ENCODE results near the gene SPN. TPM values are rescaled to one million over a fixed set of nuclear protein-coding genes. Genes with fewer than 3 reads are reported as not detected.

SPN gene
- total and polyA plus RNA-seq, 2 of the 4 experiments (the other 2 are of a cell fraction): not detected

DNA sequence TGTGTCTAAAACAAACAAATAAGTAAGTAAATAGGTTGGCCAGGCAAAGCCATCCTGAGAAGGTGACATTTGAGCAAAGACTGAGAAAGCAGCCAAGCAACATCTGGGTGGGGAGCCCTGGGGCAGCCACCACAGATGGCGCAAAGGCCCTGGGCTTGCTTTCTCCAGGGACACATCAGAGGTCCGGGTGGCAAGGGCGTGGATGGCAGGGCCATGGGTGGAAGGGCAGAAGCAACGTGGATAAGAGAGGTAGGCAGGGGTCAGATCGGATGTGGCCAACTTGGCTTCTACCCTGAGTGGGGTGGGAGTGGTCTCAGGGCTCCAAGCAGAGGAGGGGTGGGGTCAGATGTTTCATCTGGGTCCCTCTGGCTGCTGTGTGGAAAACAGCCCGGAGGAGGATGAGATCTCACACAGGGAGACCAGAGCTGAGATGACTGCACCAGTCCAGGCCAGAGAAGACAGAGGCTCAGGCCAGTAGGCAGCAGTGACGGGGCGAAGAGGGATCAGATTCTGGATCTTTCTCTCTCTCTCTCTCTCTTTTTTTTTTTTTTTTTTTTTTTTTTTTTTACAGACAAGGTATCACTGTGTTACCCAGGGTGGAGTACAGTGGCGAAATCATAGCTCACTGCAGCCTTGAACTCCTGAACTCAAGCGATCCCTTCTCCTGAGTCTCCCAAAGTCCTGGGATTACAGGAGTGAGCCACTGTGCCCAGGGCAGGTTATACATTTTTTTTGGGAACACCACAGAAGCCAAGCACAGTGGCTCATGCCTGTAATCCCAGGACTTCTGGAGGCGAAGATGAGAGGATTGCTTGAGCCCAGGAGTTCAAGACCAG, 6.1 kb upstream of the SPN start:
- Histone ChIP-seq H3K36me3 (ENCODE audit: control insufficient read depth, insufficient read depth, low read length) (no peaks in the 10 kb centered on the region), H2AFZ (replicated peaks; ENCODE audit: low read length, poor library complexity) (peak overlapping the region; percentile 8), H3K27ac (ENCODE audit: insufficient read depth, low read length) (no peak overlapping the region), H4K20me1 (ENCODE audit: insufficient read depth, low read length) (no peaks in the 10 kb centered on the region), H3K4me3 (ENCODE audit: insufficient read depth, low read depth, low read length) (no peak overlapping the region), H4K5ac (ENCODE audit: low read depth, low read length) (no peak overlapping the region), H3K56ac (ENCODE audit: extremely low read depth, insufficient read depth, low read length) (no peak overlapping the region), H3K4me2 (ENCODE audit: low read depth, low read length) (no peak overlapping the region), H2BK20ac (ENCODE audit: low read depth, low read length) (no peak overlapping the region), H4K8ac (ENCODE audit: low read depth in 2 of 2, low read length in 2 of 2) (no peak overlapping the region), H2AK9ac (replicated peaks; ENCODE audit: low read depth, low read length, poor library complexity) (peak overlapping the region; percentile 28), H3K4ac (ENCODE audit: low read depth, low read length) (no peak overlapping the region), H2BK120ac (ENCODE audit: low read depth, low read length) (no peak overlapping the region), H2BK15ac (ENCODE audit: low read depth, low read length) (no peak overlapping the region), H2BK5ac (ENCODE audit: low read depth, low read length, poor library complexity, severe bottlenecking) (no peak overlapping the region), H3K27me3 (ENCODE audit: control insufficient read depth, insufficient read depth, low read length) (peaks cover 2% of the 10 kb centered on the region; the same call in 1 of the 2 replicates), H3K79me1 (ENCODE audit: low read depth in 1 of 2, low read length in 2 of 2) (no peaks in the 10 kb centered on the region), H3K4me1 (ENCODE audit: control insufficient read depth, insufficient read depth, low read length) (no peaks in the 10 kb centered on the region), H3K14ac (replicated peaks; ENCODE audit: low read depth, low read length) (no peak overlapping the region), H3K9me3 (ENCODE audit: control insufficient read depth, insufficient read depth, low read length) (no peaks in the 10 kb centered on the region), H3K9ac (ENCODE audit: low read depth, low read length) (no peak overlapping the region), H3K18ac (ENCODE audit: low read depth, low read length) (no peak overlapping the region), H3K9me1 (ENCODE audit: insufficient read depth, low read length) (0 out of 2 replicates have a peak, but pooled peaks cover 4% of the 10 kb centered on the region), H2AK5ac (ENCODE audit: low read depth, low read length) (no peak overlapping the region), H3K23ac (ENCODE audit: low read depth, low read length) (no peak overlapping the region), H4K91ac (ENCODE audit: insufficient read depth, low read depth, low read length) (no peak overlapping the region)
- POLR2A ChIA-PET (ENCODE audit: unreplicated experiment): no interaction called here
- whole genome bisulfite sequencing, 2 experiments (ENCODE audit: extremely low coverage in 2 of 2, insufficient read length in 1 of 2): no CpG with 5 or more reads among the region's 11 CpGs
- dilution Hi-C loops (cut with HindIII; ENCODE audit: low sequenced_read_pairs, unreplicated experiment) (no loop called here), intact Hi-C loops (cut with micrococcal nuclease) (no loop called here), in situ Hi-C loops (cut with MboI; ENCODE audit: low sequenced_read_pairs) (no loop called here)
- ATAC-seq (ENCODE audit: low read depth): no peak
- no peak for DNase-seq
- BruUV-seq (replicated peaks): no TSS peak
- CTCF ChIA-PET: no interaction called here
- TF ChIP-seq, protein P1, sequence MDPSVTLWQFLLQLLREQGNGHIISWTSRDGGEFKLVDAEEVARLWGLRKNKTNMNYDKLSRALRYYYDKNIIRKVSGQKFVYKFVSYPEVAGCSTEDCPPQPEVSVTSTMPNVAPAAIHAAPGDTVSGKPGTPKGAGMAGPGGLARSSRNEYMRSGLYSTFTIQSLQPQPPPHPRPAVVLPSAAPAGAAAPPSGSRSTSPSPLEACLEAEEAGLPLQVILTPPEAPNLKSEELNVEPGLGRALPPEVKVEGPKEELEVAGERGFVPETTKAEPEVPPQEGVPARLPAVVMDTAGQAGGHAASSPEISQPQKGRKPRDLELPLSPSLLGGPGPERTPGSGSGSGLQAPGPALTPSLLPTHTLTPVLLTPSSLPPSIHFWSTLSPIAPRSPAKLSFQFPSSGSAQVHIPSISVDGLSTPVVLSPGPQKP (IDR thresholded peaks at IDR 0.05; ENCODE audit: borderline replicate concordance, low read depth, low read length): no peak
- TF ChIP-seq, protein P2, sequence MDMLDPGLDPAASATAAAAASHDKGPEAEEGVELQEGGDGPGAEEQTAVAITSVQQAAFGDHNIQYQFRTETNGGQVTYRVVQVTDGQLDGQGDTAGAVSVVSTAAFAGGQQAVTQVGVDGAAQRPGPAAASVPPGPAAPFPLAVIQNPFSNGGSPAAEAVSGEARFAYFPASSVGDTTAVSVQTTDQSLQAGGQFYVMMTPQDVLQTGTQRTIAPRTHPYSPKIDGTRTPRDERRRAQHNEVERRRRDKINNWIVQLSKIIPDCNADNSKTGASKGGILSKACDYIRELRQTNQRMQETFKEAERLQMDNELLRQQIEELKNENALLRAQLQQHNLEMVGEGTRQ (IDR thresholded peaks at IDR 0.05; ENCODE audit: low read depth, low read length): no peak
- TF ChIP-seq FOS (IDR thresholded peaks at IDR 0.05; ENCODE audit: low read depth, low read length) (no peak), CEBPB (IDR thresholded peaks at IDR 0.05; ENCODE audit: low read depth, low read length) (no peak), RAD21 (IDR thresholded peaks at IDR 0.05; ENCODE audit: low read length) (no peak), RFX5 (IDR thresholded peaks at IDR 0.05; ENCODE audit: low read depth, low read length) (no peak), MAZ (IDR thresholded peaks at IDR 0.05; ENCODE audit: borderline replicate concordance, low read depth, low read length) (no peak), MAFK (IDR thresholded peaks at IDR 0.05; ENCODE audit: low read depth, low read length) (no peak), MXI1 (IDR thresholded peaks at IDR 0.05; ENCODE audit: borderline replicate concordance, low read depth, low read length) (no peak), BHLHE40 (IDR thresholded peaks at IDR 0.05; ENCODE audit: low read depth, low read length) (no peak), RCOR1 (IDR thresholded peaks at IDR 0.05; ENCODE audit: insufficient replicate concordance, low read length) (no peak), CHD1 (IDR thresholded peaks at IDR 0.05; ENCODE audit: low read depth, low read length) (no peak), SMC3 (IDR thresholded peaks at IDR 0.05; ENCODE audit: low read depth, low read length) (no peak), POLR2A (IDR thresholded peaks at IDR 0.05; ENCODE audit: low read depth, low read length) (no peak), NFE2L2 (IDR thresholded peaks at IDR 0.05; ENCODE audit: low read depth, low read length) (no peak)

Measured in IMR-90 (cell line).